Kidney tubule cell (primary cell): Measurements from ENCODE around the gene EDAR.

ENCODE experiments used
- DNase-seq: peaks from one replicate; pipeline ENCODE4 v3.0.0-alpha.2; 2018; ENCODE audit warnings: low spot score

EDAR gene

DNA sequence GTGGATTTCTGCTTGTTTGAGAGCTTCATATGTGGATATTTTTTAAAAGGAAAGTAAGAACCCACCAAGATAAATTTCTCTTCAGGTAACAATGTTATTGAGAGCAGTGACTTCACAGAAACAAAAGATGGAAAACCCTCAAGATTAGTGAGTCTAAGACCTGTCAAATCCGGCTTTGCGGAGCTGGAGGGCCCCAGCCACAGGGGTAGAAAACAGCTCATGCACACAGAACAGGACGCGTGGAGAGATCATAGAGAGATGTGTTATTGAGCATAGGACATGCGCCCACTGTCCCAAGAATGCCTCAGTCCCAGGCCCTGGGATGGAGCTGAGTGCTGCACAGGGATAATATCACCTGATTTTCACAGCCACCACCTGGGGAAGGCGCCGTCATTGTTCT, 21.3 kb downstream of the EDAR start:
- DNase-seq = no peak

DNA sequence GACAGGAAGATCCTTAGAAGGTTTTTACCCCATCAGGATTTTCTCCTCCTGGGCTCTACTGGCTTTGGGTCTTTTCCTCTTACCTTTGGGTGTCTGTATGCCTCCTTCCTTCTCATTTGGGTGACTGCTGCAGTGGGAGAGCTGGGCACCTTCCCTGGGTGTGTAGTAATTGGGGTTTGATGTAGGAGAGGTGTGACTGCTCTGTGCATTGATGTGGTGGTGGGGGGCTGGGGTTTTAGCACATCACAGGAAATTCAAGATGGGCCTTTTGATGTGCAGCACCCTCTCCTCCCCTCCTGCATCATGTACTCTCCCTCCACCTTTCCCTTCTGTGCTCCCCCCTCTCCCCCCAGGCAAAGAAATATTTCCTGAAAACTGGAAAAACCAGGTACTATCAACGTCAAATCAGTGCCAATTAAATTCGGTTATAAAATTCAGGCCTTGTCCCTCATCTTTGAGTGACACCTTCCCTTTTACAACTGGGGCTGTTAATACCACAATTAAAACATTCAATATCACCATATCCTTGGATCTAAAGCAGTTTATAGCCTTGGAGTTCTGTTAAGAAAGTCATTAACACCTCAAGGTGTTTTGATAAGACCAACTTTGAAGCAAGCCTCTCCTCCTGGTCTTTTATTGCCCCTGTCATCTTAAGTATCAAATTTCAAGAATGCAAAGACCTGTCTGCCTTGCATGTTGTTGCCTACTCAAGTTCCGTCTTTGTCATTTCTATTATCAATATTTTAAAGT, 23.3 kb downstream of the EDAR start:
- DNase-seq = no peak

DNA sequence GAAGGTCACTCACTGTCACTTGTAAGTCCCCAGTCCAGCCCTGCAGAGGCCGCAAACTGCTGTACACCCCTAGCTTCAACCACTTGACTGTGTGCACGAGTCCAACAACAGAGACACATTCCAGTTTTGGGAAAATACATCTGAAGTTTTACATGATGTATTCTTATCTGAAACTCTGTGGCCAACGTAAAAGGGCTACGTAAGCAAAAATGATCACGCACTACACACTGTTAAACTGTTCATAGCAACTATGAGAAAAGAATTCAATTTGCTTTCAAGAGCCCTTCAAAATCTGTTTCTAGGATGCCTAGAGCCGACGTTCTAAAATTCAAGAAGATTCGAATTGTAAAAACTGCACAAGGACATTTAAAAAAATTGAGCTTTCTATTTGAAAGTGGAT, 26.0 kb downstream of the EDAR start:
- no peak for DNase-seq

DNA sequence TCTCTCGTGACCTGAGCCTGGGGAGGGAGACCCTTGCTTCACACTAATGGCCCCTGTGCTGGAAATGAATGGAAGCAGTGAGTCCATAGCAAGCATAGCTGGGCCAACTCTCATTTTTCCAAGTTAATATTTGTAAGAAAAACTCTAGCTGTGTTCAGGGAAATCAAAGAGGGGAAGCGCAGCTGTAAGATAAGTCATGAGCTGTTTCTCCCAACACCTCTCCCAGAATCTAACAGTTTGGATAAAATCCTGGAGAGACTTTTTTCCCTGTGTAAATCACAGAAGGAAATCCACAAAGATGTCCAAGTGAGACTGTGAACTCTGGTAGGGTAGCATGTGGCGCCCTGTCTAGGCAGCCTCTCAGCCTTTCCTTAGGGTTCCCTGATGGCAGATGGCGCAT, 27.2 kb downstream of the EDAR start:
- DNase-seq = no peak

DNA sequence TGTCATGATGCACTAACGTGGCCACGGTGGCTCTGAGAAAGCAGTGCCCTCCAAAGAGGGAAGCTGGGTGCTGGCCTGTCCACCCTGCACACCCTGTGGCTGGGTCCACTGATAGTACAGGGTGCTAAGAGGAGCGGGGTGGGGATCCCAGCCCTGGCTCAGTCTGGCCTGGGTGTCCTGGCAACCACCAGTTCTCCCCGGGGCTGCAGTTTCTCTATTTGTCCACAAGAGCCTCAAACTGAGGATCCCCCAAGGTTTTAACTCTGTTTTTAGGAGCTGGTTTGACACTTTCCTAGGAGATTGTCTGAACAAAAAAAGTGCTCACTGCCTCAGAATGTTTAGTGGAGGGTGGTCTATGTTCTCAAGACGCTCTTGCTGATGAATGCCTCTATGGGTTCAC, 29.0 kb downstream of the EDAR start:
- no peak for DNase-seq

DNA sequence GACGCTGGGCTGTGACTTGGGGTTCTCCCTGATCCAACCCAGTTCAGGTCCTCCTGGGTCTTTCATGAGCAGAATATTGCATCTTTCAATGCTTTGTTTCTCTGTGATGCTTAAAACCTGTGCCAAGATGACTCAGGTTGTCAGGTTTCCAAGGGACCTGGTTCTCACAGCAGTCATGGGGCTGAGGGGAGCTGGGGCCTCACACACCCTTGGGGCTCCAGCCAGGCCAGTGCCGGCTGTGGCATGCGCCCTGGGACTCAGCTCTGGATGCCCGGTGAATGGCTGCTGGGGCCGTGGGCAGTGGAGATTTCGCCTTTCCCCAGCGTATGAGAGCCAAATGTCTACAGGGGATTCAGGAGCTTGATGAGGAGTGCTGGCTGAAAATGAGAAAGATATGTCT, 29.6 kb downstream of the EDAR start:
- no peak for DNase-seq

DNA sequence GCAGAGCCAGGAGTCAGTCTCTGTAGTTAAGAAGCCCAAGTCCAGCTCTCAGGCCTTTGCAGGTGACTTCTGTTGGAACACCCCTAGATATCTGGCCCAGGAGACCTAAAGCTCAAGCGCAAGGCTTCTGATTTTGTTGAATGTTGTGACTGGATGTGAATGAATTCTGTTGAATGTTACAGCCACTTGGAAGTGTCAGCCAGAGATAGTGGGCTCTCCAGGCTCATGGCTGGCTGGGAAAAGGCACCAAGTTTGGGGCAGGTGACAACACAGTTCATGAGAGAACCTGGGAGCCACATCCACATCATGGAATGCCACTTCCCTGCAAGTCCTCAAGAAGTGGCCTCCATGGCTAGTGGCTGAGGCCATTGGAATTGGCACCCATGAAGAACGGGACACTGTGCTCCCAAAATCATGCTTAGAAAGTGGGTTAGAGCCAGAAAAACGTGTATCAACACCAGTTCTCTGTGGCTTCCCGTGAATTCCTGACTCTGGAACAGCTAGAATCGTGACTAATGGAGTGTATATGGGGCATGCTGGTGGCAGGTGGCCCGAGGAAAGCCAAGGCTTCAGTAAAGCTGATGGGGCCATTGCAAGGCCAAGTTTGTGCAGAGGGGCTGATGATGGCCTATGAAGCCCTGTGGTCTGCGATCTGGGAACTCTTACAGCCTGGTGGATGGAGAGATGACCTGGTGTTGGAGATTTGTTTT, 30.2 kb downstream of the EDAR start:
- no peak for DNase-seq

DNA sequence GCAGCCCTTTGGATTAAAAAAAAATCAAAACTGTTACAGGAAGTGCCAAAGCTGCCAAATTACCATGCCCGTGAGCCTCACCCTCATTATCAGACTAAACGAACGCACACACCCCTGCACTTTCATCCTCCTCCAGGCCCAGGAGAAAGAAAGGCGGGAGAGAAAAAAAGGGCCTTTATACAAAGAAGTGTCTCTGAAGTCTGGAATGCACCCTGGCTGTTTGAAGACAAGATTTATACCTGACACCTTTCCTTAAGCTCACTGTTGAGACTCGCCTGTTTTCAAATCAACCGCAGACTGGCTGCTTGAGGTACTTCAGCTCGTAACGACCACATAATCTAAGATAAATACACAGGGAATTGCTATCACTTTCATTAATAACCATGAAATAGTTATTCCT, 31.0 kb downstream of the EDAR start:
- DNase-seq = no peak

DNA sequence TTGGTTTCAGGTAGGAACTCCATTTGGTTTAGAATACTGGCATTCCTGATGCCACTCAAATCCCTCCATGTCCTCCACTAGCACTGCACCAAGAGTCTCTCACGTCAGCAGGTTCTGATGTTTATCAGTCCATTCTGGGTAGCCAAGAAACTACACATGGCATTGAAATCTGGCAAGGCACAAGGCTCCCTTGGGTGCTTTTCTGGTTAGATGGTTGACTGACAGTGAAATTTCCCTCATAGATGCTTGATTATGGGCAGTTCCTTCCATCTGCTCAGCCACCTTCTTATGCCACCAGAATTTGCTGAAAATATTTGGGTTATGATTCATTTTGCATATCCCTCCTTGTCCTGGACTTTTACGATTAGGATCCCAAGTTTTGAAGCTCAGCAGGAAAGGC, 32.6 kb downstream of the EDAR start:
- DNase-seq = no peak

DNA sequence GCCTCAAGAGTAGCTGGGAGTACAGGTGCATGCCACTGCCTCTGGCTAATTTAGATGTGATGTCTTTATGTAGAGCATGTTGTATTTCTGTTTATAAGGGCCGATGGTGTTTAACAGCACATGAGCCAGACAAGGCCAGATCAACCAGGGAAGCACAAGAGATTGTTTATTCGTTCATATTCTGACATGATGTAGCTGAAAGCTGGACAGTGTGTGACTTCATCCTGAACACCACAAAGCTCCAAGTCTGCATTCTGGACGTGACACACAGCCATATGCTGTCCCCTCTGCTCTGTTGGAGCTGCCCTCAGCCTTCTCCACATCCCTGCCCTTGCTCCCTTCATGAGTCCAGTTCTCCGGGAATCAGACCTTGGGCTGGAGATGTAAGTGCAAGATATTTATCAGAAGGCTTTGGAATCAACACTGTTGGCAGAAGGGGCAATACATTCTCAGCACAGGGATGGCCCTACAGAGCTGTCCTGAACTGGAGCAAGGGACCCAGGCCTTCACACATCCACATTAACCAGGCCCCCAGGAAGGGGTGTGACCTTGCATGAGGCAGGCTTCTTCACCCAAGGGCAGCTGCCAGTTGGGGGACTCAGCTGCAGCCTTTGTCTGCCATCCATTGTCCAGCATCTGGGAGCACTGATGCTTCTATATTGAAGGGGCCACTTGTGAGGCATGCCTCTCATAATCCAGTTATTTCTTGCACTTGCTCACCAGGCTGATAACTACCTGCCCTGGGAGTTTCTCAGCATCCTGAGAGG, 38.5 kb downstream of the EDAR start:
- no peak for DNase-seq

DNA sequence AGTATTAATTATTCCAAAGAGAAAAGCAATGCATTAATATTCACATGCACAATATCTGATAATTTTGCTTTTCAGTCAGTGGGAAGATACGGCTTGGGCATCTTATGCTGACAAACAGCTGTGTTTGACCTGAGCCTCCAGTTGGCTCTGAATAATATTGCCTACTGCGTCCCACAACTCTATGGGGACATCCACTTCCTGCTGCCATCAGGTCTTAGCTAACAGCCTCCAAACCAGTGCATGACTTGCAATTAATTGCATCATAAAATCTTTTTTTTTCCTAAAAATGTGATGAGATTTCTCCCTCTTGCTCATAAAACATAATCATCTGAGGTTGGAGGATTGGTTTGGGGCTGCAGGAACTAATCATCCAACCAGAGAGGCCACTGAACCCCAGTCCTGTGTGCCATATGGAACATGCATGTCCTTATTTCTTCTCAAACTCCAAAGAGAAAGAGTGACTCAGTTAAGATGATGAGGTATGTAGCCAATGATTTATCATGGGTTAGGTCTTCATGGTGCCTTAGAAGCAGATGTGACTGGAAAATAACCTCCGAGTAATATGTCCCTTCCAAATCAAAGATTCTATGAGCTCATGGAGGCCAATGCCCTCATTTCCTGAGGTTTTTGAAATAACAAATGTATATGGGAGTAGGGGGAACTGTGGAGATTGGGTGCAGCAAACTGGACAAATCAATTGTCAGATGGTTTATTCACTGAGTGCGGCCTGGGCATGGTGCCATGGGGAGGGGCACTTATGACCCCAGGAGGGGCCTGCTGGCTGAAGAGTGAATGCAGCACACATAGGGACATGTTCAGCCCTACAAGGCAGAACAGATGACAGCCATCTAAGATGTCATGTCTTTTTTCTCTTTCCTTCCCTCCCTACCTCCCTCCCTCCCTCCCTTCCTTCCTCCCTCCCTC, 39.4 kb downstream of the EDAR start:
- DNase-seq = peak; percentile 23

DNA sequence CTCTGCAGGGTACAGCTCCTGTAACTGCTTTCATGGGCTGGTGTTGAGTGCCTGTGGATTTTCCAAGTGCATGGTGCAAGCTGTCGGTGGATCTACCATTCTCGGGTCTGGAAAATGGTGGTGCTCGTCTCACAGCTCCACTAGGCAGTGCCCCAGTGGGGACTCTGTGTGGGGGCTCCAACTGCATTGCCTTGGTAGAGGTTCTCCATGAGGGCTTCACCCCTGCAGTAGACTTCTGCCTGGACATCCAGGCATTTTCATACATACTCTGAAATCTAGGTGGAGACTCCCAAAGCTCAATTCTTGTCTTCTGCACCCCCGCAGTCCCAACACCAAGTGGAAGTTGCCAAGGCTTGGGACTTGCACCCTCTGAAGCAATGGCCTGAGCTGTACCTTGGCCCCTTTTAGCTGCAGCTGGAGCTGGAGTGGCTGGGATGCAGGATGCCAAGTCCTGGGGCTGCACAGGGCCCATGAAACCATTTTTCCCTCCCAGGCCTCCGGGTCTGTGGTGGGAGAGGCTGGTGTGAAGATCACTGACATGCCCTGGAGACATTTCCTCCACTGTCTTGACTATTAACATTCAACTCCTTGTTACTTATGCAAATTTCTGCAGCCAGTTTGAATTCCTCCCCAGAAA, 41.6 kb downstream of the EDAR start:
- DNase-seq = no peak

DNA sequence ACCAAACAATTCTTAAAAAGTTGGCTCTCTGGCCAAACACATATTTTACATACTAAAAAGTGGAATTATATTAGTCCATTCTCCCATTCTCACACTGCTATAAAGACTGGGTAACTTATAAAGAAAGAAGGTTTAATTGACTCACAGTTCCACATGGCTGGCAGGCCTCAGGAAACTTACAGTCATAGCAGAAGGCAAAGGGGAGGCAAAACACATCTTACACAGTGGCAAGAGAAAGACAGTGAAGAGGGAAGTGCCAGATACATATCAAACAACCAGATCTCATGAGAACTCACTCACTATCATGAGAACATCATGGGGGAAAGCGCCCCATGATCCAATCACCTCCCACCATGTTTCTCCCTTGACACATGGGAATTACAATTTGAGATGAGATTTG, 42.6 kb downstream of the EDAR start:
- DNase-seq = peak; percentile 34

DNA sequence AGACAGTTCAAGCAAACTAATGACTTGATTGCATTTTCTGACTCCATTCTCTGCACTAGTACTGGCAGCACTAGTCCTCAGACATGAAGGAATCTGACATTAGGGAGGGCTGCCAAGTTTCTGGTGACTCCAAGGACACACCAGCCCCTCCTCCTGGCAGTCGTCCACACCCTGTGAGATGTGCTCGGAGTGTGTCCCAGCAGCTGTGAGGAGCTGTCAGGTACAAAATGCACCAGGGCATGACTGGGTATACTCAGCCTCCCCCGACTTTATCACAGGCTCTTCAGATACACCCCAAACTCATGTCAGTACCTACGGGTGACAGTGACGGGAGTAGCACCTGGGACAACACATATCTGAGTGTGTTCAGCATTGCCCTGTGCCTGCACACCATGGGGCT, 43.1 kb downstream of the EDAR start:
- DNase-seq = peak; percentile 64

DNA sequence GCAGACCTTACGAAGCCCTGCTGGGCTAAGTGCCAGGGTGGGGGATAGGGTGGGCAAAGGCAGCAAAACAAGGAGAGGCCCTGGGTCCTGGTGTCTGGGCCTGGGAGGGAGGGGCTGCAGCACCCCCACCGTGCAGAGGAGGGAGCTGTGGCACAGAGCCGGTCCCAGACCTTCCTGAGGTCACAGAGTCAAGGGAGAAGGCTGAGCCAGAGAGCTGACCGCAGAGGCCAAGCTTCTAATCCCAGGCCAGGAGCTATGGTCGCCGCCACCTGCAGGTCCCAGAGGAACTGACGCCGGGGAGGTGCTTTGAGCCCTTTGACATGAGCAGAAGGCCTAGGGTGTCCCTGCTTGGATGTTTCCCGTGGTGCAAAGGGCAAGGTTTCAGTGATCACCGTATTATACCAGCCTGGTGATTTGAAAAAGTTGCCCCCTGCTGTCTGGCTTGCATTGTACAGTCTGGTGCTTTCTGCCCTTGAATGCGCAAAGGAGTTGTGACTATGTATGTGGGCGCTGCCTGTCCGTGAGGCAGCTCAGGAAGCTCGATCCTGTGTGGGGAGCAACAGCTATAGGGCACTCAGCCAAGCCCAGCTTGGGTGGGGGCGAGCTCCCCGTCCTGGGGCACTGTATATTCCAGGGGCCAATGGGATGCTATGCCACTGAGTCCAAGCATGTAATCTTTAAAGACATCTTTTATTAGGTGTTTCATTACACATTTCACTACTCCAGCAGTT, 44.3 kb downstream of the EDAR start:
- peak; percentile 45 for DNase-seq

DNA sequence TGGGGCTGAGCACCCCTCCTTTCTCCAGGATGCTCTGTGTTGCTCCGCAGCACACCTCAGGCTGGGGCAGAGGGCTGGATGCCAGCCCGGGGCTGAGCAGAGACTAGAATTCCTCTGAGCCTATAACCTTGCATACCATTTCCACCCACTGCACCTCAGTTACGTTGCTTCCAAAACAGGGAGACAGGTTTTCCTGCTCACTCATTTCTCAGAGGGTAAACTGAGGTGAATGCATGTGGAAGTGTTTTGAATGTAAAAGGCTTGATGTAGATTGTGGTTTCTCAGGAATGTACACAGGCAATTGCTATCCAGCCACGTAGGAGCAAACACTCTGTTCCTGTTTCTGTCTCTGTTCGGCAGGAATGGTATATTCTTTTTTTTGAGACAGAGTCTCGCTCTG, 45.3 kb downstream of the EDAR start:
- DNase-seq = peak; percentile 15

DNA sequence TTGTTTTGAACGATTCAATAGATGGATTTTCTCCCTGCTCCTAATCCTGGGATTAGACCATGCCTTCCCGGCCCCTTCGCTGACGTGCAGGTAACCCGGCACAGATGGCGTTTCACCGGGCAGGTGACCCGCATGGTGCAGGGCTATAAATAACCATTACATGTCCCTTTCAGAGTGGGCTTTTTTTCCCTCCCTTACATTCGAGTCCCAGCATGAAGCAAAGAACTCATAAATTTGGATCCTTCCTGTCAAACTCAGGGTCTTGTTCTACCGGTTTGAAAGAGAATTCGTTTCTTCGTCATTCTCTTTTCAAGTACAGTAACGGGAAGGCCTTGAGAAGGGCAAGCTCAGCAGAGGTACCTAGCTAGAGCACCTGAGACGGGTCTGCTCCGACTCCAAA, 46.1 kb downstream of the EDAR start:
- no peak for DNase-seq

DNA sequence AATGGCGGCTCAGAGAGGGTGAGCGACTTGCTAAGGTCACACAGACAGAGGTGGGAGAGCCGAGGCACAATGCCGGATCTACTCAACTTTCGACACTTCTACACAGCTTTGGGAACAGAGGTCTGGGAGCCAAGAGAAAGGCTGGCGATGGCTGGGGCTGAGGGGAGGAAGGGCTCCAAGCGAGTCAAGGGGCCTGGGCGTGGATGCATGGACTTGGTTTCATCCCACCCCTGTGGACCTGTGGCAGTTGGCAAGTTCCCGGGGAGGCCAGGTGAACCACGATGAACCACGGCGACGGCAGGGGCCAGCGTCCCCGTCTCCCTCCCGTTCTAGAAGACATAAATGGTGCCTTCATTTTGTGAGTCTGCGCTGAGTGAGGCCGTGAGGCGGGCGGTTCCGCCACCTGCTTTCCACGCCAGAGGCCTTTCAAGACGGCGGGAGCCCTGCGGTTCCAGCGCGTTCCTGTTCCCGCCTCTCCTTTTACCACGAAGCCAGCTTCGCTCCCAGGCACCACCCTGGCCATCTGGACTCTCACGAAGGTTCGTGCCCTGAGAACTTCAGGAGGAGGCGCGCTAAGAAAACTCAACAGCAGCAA, 46.7 kb downstream of the EDAR start:
- no peak for DNase-seq

DNA sequence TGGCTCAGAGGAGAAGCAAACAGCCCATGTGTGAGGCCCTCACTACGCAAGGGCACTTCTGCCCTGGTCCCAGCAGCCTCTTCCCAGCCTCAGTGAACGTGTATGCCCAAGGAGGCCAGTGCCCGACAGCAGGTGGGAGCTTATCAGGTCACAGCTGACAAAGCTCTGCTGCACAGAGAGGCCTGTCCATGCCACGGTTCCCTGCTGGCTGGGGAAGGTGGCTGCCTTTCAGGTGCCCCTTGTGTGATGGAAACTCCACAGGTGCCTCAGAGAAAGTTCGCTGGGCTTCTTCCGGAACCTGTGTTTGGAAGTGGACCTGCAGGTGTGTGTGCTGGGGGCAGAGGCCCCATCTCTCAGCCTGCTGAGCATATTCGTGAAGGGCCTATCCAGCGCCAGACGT, 47.3 kb downstream of the EDAR start:
- DNase-seq = no peak

DNA sequence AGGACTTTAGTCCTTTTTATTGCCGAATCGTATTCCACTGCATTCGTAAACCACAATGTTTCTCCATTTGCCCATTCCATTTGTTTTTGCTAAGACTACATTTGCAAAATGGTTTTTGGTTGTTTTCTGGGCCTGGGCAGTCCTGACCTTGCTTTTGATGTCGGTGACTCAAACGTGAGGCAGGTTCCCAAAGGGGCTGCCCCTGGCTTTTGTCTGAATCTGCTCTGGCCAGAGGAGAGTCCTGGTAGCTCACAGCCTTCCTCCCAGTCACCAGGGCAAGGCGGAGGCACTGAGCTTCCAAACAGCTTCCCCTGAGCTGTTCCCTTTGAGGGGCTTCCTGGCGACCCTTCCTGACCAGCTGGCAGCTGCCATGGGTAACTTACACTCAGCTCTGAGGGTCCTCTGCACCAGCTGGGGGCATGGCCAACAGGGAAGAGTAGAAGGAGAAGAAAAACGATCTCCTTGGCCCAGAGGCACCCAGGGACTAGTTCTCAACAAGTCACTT, 47.8 kb downstream of the EDAR start:
- DNase-seq = no peak
